Activated naive CD4-positive, alpha-beta T cell treated with Interleukin-2 at 50 U/mL for 16 hours (primary cell): ENCODE measurements around the gene PRDM8.
A peak's percentile ranks its signal among the peaks of the same experiment; 100 is the strongest.

Experiments used
- DNase-seq: peaks from one replicate; pipeline ENCODE4 v3.0.0-alpha.2; 2020

Gene PRDM8

GRCh38 chr4:80184053-80184824 is 13.1 kb upstream of the PRDM8 start:
- DNase-seq, result peak; percentile 95

DNA sequence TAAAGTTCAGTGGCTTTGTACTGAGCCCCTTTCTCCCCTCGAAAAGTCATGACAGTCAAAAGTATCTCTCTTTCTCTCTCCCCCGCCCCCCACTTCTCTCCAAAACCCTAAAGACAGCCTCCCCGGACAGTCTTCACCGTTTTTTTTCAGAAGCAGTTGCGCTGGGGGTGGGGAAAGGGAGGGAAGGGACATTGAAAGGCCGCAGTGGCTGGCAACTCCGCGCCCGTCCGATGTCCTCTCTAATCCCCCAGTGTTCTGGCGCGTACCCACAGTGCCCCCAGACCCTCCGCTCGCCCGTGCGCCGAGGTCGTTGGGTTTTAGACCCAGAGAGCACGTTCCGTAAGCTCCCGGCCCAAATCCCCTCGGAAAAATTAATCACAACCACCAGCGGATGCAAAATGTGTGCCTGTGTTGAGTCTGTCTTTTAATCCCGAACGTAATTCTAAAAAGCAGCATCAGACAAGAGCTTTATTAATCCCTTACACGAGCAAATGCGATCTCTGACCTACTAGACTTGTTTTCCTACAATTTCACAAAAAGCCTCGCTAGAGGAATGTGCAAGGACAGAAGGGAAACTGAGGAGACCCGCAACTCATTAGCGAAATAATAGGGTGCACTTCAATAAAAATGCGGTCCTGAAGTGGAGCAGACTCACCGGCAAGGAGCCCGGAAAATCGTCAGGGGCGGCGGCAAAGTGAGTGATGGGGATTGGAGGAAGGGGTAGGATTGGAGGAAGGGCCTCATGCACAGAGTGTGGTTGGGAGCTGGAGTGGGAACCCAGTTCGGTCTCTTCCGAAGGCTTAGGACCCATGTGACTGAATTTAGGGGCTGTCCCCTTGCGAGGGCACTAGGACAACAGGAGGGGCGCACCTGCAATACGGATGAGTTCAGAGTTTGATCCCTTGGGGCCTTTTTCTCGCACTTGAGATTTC is 12.2 kb upstream of the PRDM8 start:
- no peak for DNase-seq

DNA sequence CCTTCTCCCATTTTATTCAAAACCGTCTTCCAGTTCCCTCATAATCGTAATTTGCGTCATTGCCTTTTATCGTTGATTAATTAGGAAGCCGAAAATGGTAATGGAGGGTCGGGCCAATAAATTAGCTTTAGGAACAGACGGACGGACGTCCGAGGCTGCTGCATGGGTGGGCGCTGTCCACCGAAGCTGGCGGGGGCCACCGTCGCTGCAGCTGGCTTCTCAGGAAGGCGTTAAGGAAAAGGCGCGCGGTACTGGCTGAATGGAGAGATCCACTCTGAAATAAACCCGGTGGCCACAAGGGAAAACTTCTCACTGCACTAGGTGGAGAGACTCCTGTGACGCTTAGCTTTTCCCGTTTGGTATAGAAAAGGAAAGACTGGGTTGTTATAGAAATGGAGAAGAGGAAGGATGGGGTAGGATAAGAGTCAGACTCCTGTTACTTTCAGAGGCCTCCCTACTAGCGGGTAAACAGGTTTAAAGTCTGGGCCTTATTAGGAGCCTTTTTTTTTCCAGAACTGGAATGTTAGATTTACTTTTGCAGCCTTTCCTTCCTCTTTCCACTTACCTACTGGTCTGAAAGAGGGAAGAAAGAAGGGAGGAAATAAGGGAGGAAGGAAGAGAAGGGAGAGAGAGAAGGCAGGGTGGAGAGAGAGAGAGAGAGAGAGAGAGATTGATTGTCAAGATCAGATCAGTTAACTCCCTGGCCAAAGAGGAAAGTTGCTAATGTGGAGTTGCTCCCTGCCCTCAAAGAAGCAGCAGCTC is 11.3 kb upstream of the PRDM8 start:
- no peak for DNase-seq

GRCh38 chr4:80186676-80187075 is 10.6 kb upstream of the PRDM8 start:
- DNase-seq, result no peak

GRCh38 chr4:80187677-80188076 is 9.6 kb upstream of the PRDM8 start:
- DNase-seq, result no peak

- no peak for DNase-seq
Observed at GRCh38 chr4:80188457-80188800, 8.9 kb upstream of the PRDM8 start.

DNA sequence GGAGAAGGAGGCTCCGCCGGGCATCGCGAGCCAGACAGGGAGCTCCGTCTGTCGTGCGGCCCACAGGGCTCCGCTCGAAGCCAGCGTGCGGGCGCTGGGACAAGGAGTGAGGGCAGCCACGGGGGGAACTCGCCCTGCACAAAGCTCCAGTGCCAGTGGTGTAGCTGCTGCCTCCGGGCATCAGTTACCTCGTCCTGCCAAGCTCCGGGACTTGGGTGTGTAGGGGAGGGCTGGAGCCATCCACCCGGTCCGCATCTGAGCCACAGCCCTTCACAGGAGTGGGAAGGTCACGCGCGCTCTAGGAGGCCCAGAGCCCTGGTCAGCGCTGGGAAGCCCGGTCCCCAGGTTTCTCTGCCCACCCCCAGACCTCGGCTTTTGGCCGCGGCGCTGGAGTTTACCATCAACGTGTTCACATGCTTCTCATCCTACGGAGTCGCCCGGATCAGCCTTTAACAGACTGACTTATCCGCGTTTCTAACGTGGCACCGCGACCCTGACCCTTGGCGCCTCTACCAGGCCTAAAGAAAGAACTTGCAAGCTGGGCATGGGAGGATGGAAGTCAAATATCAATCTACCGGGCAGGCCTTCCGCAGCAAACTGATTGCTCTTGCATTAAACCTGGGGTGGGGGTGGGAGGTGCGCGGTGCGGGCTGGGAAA is 8.4 kb upstream of the PRDM8 start:
- no peak for DNase-seq

DNA sequence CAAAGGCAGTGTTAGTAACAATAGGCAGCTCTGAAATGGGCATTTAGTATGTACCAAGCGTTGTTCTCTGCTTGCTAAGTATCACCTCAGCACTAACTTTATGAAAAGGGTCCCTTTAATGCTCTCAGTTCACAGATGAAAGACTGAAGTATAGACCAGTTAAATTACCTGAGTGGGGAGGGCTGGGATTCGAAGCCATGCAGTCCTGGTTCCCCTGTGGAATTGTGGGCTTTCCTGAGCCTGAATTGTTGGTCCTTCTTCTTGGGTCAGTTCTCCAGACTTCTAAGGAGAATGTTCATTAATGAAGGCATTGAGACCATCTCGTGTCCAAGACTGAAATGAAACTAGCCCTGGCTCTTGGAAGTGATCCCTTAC is 7.7 kb upstream of the PRDM8 start:
- no peak for DNase-seq

DNA sequence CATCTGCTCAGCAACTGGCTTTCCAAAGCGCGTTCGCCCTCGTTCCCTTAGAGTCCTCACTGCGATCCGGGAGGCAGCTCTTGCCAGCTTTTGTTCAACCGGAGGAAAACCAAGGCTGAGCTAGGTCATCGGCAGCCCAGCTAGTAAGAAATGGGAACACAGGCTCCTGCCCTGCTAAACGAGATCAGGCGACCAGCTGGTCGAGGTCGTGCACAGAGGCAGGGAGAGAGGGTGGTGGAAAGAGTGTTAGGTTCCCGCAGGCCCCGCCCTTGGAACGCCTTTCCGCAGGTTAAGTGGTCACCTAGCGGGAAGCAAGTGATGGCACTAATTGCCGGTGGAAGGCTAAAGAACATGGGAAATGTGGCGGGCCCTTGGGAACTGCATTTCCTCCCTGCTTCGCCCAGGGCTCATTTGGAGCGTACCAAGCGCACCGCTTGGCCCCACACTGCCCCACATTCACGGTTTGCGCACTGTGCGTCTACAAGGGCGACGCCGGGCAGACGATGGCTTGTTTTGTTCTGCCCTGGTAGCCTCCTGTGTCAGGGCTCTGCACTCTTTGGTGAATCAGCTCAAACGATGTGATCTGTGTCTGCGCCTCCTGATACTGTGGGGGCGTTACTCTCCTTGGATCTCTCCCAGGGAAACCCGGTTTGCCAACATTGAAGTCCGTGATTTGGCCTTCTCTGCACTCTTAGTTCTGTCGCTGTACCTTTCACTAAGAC is 7.2 kb upstream of the PRDM8 start:
- no peak for DNase-seq

DNA sequence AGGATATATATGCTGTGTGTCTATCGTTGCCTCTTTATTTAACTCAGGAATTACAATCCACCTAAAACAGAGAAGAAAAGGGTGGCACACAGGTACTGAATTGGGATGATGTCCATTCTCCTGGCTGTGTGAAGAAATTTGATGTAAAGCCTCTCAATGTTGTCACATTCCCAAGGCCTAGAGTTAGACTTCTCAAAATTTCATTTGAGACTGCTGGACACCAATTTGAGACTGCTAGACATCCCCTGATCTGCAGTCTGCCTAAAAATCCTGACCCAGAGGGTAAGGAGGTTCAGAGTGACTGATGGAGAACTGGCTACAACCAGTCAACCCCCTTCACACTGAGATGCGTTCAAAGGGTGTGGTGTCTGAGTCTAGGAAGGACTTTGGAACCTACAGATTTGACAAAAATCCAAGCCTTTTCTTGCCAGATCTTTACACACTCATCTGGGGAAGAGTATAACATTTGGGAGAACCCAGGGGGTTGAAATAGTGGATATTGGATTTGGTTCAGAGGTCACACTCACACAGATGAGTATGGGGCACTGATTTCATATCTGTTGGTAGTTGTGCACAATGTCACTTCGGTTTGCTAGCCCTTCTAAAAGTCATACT is 4.9 kb upstream of the PRDM8 start:
- no peak for DNase-seq

DNA sequence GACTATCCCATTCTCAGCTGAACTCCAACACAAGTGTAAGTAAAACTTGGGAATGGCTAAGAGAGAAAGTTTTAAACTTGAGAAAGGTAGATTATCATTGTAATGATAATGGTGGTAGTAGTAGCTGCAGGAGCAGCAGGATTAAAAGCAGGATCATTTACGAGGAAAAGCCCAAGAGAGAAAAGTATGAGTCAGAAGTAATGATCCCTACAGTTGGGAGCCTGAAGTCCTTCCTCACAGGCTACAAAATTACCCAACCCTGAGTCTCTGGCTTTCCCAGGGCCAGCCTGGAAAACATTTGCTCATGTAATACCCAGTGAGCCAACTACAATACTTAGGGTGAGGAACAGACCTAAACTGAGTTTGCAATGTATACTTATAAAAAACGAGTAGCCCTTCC is 4.4 kb upstream of the PRDM8 start:
- no peak for DNase-seq

DNA sequence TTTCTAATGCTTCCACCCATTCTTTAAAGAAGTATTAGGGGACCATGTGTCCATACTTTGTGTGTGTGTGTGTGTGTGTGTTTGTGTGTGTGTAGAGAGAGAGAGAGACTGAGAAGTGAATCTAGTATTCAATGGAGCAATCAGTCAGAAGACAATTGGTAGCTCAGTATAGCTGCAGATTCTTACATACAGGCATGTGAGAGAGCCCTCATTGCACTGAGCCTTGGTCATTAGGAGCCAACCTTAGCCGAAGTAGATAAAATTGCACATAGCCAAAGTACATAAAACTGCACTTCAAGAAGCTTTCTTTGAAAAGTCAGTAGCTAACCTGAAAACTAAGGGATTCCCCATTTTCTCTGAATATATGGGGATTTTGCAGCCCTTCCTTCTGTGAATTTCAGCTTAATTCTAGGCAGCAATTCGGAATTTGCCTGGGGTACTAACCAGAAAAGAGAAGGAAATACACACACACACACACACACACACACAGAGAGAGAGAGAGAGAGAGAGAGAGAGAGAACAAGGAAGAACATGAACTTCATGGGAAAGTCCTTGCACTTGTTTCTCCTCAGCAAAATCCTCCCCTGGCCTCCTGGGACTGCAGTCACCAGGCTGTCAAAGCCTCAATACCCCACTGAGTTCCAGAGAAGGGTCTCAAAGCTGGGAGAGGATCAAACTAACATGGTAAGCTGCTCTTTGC is 1.7 kb upstream of the PRDM8 start:
- DNase-seq, result no peak

DNA sequence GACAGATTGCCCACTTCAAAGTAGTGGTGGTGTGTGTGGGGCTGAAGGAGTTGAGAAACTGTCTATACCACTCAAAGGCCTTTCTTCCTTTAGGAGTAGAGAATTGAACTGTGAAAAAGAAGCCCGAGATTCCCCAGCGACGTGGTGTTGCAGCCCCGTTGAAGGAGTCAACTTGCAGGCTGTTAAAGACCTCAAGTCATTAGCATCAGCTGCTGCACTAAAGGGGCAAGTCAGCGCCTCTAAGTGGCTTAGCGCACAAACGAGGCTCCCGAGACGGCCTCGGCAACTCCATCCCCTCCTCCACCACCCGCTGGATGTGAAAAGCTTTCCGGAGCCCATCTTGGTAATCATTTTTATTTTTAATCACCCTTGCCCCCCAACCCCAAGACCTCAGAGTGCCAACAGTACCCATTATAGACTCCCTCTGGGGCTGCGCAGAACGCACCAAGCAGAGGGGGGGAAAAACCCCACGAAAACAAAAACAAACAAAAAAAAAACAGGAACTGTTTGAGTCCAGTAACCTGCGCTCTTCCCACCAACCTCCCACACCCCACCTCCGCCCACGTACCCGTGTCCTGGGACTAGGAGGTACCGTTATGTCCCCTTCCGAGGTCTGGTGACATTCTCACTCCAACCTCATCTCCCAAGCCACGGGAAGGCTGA is 913 bp upstream of the PRDM8 start:
- DNase-seq, result no peak

- no peak for DNase-seq
Observed at GRCh38 chr4:80197601-80198440, 518 bp downstream of the PRDM8 start.

DNA sequence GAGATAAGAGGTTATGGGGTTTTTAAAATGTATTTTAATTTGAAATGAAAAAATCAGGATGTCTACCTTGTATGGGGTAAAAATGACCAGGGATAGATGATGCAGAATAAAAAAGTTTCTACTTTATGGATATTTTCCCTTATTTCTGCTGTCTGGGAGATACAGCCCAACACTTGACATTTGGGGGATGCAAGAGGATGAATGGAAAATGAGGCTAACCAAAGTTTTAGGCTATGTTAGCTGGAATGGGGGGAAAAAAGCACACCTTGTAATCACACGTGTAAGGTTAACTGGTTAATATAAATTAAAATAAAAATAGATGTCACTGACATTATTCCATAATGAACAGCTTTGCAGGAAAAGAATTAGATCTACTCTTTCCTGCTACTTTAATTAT is 1.1 kb downstream of the PRDM8 start:
- DNase-seq, result no peak

DNA sequence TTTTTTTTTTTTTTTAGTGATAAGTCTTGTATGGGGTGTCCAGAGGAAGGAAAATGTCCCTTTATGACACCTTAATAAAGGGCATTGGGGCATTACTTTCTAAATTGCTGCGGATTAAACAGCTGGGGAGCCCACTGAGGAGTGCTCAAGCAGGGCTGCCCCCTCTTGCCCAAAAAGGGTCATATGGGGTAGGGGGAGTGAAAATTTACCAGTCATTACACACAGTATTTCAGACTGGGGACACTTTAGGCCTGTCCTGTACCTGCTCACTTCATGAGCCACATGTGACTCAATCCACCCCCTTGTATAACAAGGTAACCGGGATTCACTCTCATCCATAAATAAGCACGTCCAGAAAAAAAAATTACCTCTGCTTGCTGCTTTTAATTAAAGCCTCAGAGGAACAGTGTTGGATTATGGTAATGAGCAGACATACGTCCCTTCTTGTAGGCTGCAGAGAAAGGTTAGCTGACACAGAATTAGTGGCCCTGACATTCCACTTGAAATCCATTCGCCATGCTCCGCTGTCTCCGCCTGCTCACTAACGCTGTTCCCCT is 1.8 kb downstream of the PRDM8 start:
- no peak for DNase-seq

DNA sequence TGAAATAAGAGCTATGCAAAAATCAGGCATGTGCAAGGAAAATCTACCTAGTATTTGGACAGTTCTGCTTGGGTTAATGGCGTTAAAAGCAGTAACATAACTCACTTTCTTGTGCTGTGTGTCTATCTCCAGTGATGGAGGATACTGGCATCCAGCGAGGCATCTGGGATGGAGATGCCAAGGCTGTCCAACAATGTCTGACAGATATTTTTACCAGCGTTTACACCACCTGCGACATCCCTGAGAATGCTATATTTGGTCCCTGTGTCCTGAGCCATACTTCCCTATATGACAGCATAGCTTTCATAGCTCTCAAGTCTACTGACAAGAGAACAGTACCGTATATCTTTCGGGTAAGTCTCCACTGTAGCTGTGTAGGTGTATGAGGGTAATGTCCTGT is 2.6 kb downstream of the PRDM8 start:
- DNase-seq, result no peak

DNA sequence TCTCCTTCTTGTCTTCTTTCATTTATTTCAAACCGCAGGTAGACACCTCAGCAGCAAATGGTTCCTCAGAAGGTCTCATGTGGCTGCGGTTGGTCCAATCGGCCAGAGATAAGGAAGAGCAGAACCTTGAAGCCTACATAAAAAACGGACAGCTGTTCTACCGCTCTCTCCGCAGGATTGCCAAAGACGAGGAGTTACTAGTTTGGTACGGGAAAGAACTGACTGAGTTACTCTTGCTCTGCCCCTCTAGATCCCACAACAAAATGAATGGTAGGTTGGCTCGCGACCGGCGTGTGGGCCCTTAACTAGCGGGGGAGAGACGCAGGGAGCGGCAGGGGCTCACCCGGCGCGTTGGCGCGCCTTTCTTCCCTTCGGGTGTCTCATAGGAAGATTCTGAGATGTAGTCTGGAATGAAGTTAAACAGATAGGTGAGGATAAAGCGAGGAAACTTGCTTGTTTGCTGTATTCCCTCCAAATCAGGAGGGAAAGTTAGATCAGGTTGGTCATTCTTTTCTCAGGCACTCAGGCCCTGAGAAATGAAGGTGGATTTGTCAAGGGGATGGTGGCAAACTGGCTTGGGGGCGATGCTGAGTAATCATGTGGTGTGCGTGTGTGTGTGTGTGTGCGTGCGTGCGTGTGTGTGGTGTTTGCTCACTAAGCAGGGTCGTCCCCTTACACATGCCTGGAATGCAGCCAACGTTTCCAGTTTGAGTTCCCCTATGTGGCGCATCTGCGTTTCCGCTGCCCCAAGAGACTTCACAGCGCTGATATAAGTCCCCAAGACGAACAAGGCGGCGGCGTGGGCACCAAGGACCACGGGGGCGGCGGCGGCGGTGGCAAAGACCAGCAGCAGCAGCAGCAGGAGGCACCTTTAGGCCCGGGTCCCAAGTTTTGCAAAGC is 4.2 kb downstream of the PRDM8 start:
- DNase-seq, result peak; percentile 76
